Measurements from ENCODE around the gene MAP7D3.
A peak's percentile ranks its signal among the peaks of the same experiment; 100 is the strongest.

MAP7D3 gene

GRCh38 chrX:136203951-136204350 lies 47.2 kb downstream of the MAP7D3 start:
- no peak for FAIRE-seq

- no peak for FAIRE-seq
Observed at GRCh38 chrX:136203438-136203837, 47.8 kb downstream of the MAP7D3 start.

- no peak for FAIRE-seq
Observed at GRCh38 chrX:136202889-136203288, 48.3 kb downstream of the MAP7D3 start.

- FAIRE-seq = no peak
Observed at GRCh38 chrX:136201601-136202000, 49.6 kb downstream of the MAP7D3 start.

GRCh38 chrX:136200466-136200865 lies 50.7 kb downstream of the MAP7D3 start:
- no peak for FAIRE-seq

- no peak for FAIRE-seq
Observed at GRCh38 chrX:136199365-136199764, 51.8 kb downstream of the MAP7D3 start.

- no peak for FAIRE-seq
Observed at GRCh38 chrX:136198678-136199243, 52.4 kb downstream of the MAP7D3 start.

- peak; percentile 73 for FAIRE-seq
Observed at GRCh38 chrX:136198010-136198409, 53.2 kb downstream of the MAP7D3 start.

GRCh38 chrX:136196691-136197155 lies 54.5 kb downstream of the MAP7D3 start:
- FAIRE-seq = no peak

- no peak for FAIRE-seq
Observed at GRCh38 chrX:136195247-136195646, 56.0 kb downstream of the MAP7D3 start.

- no peak for FAIRE-seq
Observed at GRCh38 chrX:136194536-136194935, 56.7 kb downstream of the MAP7D3 start.

GRCh38 chrX:136193771-136194170 lies 57.4 kb downstream of the MAP7D3 start:
- no peak for FAIRE-seq

- no peak for FAIRE-seq
Observed at GRCh38 chrX:136192839-136193414, 58.3 kb downstream of the MAP7D3 start.

GRCh38 chrX:136192135-136192534 lies 59.1 kb downstream of the MAP7D3 start:
- FAIRE-seq = no peak

GRCh38 chrX:136191171-136191570 lies 60.0 kb downstream of the MAP7D3 start:
- no peak for FAIRE-seq

GRCh38 chrX:136190038-136190713 lies 61.0 kb downstream of the MAP7D3 start:
- no peak for FAIRE-seq

- no peak for FAIRE-seq
Observed at GRCh38 chrX:136189222-136189621, 62.0 kb downstream of the MAP7D3 start.

GRCh38 chrX:136186023-136186413 lies 65.2 kb downstream of the MAP7D3 start:
- no peak for FAIRE-seq

GRCh38 chrX:136185401-136186022 lies 65.7 kb downstream of the MAP7D3 start:
- FAIRE-seq = peak; percentile 75

- peak; percentile 17 for FAIRE-seq
Observed at GRCh38 chrX:136183917-136184316, 67.3 kb downstream of the MAP7D3 start.

GRCh38 chrX:136183172-136183571 lies 68.0 kb downstream of the MAP7D3 start:
- FAIRE-seq = peak; percentile 88

- no peak for FAIRE-seq
Observed at GRCh38 chrX:136182414-136182813, 68.8 kb downstream of the MAP7D3 start.

GRCh38 chrX:136179133-136179532 lies 72.1 kb downstream of the MAP7D3 start:
- no peak for FAIRE-seq

GRCh38 chrX:136176399-136176825 lies 74.8 kb downstream of the MAP7D3 start:
- FAIRE-seq = no peak

Measured in islet of Langerhans (tissue), 1 donor.